Smooth muscle cell of the brain vasculature (primary cell): ENCODE results near the gene ACTR3C.
"Not testable (repeated sequence)": the region's sequence is repeated elsewhere in the genome, so short reads cannot be mapped to it uniquely, and the experiment has no call there.

Experiments used
- DNase-seq: peaks from one replicate; pipeline ENCODE4 v3.0.0-alpha.2; 2012; ENCODE audit warnings: low read depth, low spot score

Gene ACTR3C

DNA sequence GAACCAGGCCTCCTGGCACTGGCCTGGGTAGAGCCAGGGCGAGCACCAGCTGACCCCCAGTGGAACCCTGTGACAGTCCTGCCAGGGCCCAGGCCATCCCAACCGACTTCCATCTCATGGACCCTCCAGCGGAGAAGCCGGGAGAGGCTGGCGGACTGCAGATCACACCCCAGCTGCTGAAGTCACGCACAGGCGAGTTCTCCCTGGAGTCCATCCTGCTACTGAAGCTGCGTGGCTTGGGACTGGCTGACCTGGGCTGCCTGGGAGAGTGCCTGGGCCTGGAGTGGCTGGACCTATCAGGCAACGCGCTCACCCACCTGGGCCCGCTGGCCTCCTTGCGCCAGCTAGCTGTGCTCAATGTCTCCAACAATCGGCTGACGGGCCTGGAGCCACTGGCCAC is 13.4 kb upstream of the ACTR3C start:
- DNase-seq: no peak

DNA sequence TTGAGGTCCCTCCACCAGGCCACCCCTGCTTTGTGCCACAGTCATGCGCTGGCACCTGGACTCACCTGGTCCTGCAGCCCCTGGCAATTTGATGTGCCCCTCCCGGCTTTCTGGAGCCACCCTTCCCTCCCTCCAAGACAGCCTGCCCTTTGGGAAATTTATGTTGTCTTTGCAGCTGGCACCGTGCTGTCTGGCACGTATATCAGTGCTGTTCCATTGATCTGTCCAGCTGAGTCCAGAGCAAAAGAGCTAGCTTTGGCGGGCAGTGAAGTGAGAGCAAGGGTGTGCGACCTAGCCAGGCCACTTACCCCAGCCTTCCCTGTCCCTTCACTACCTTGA is 12.4 kb upstream of the ACTR3C start:
- DNase-seq: no peak

GRCh38 chr7:150335108-150335773 is 11.9 kb upstream of the ACTR3C start:
- DNase-seq: no peak

DNA sequence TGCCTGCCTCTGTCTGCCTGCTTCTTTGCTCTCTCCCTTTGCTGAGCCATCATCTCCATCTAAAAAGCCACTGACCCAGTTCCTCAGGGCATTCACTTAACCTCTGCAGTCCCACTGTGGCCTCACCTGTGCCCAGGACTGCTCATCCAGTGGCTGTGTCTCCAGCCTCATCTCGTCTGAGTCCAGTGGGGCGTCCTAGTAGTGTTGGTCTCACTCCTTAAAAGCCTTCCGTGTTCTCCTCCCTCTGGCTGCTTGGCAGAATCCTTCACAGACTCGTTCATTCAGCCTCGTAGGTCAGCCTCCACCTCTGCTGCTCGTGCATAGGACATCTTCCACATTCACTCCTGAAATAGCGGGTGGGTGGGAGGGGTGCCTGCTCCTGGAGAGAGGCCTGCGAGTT is 10.8 kb upstream of the ACTR3C start:
- DNase-seq: no peak

DNA sequence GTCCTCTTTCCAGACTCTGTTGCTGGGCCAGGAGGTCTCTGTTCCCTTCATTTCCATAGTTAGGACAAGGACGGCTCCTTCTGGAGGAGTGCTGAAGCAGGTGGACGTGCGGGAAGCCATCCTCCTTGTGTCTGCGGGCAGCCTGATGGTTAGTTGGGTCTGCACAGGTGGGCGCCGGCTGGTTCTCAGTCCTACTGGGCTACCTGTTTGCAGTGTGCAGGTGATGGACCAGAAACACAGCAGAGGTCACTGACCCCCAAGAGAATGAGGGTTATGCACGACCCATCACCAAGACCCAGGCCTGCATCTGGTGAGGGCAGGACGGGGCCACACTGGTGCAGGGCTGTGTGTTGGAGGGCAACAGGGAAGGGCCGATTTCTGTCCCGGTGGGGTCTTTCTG is 10.3 kb upstream of the ACTR3C start:
- DNase-seq: no peak

DNA sequence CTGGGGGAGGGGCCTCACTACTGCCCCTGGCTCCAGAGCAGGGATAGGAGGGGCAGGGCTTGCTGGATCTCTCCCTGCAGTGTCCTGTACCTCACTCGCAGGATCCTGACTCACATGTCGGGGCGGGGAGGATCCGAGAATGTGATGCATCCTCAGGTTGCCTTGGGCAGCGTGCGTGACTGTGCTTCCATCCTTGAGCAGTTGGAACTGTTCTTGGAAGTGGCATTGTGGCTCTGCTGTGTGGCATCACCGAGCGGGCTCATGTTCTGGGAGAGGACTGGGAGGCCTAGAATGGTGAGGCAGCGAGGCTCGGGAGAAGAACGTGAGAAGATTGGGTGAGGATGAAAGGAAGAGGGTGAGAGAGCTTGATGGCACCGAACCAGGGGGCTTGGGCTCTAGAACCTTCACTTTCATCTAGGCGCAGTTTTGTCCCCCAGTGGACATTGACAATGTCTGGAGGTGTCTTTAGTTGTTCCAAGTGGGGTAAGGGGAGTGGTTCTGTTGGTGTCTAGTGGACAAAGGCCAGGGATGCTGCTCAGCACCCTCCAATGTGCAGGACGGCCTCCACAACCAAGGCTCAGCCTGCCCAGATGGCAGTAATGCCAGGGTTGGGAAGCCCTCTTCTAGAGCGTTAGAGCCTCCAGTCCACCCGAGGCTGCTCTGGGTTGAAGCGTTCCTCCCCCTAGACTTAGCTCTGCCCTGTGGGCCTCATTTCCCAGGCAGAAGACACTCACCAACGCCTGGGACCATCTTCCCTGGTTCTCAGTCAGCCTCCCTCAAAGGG is 9.7 kb upstream of the ACTR3C start:
- DNase-seq: no peak

DNA sequence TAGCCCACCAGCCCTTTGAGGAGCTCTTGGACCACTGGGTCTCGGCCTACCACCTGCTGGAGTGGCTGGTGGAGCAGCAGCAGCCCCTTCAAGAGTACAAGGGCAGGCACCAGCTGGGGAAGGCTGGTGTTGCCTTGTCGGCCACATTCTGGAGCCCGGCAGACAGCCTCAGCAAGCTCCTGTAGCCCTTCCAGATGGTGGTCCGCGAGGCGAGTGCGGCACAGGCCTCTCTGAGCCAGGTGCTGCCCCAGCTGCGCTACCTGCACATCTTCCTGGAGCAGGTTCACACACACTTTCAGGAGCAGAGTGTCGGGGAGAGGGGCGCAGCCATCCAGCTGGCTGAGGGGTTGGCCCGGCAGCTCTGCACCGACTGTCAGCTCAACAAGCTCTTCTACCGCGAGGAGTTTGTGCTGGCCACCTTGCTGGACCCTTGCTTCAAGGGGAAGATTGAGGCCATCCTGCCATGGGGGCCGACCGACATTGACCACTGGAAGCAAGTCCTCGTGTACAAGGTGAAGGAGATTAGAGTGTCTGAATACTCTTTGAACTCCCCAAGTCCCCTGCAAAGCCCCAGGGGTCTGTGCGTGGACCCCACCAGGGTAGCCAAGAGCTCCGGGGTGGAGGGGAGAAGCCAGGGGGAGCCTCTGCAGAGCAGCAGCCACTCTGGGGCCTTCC is 7.0 kb upstream of the ACTR3C start:
- DNase-seq: no peak

- DNase-seq: no peak
Observed at GRCh38 chr7:150329331-150330120, 6.2 kb upstream of the ACTR3C start.

DNA sequence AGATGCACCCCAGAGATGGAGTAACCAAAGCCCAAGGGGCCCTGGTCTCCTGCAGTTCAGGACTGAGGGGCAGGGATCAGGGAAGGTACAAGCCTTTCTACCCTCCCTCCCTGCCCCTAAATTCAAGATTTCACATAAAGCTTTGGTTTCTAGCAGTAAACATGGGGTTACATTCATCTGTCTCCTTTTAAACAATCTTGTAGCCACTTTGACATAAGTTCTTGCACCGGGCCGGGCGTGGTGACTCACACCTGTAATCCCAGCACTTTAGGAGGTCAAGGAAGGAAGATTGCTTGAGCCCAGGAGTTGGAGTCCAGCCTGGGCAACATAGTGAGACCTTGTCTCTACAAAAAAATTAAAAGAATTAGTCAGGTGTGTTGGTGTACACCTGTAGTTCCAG is 4.0 kb upstream of the ACTR3C start:
- no peak for DNase-seq

GRCh38 chr7:150326657-150327268 is 3.4 kb upstream of the ACTR3C start:
- DNase-seq: no peak

GRCh38 chr7:150325901-150326300 is 2.6 kb upstream of the ACTR3C start:
- DNase-seq: no peak

DNA sequence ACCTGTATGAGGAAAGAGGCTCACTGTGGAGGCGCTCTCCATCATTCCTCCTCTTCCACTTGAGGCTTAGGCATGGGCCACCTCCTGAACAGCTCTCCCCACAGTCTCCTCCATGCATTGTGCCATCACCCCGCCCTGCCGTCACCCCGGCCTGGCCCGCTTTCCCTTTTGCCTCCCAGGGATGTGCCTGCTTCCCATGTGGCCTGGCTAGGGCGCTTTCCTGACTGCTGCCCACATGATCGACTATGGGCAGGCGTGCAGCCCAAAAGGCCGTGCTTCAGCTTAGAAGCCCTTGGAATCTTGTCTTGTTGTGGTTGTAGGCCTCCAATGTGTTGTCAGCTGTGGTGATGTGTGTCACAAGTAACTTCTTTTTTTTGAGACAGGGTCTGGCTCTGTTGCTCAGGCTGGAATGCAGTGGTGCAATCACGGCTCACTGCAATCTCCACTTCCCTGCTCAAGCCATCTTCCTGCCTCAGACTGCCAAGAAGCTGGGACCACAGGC is 1.8 kb upstream of the ACTR3C start:
- DNase-seq: no peak

- no peak for DNase-seq
Observed at GRCh38 chr7:150324373-150324961, 1.1 kb upstream of the ACTR3C start.

GRCh38 chr7:150323682-150324372 is 482 bp upstream of the ACTR3C start:
- no peak for DNase-seq

GRCh38 chr7:150322114-150322832 is 1.1 kb downstream of the ACTR3C start:
- DNase-seq: no peak

- no peak for DNase-seq
Observed at GRCh38 chr7:150321788-150322113, 1.6 kb downstream of the ACTR3C start.

DNA sequence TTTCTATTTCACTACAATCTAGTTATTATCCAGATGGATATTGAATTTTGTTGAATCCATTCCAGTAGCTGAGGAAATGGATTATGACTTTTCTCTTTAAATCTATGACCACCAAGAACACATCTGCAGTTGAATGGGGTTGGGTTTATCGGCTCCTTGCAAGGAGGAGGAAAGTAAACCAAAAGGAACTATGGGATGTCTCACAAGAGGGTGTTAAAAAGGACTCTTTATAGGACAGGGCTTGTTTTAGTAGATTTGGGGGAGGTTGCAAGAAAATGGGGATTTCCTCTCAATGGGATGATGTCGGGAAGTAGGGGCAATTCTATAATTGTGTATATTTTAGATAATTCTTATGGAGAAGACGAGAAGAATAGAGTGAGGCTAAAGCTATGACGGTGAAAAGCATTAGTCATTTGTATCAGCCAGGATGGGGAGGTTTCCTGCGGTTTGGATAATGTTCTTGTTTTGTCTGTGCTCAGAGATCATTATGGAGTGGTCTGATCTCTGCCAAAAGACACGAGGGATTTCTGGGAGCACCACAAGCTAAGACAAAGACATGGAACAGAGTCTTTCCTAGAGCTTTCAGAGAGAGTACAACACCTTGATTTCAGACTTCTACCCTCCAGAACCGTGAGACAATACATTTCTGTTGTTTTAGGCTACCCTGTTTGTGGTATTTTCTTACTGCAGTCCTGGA is 5.4 kb downstream of the ACTR3C start:
- DNase-seq: no peak

DNA sequence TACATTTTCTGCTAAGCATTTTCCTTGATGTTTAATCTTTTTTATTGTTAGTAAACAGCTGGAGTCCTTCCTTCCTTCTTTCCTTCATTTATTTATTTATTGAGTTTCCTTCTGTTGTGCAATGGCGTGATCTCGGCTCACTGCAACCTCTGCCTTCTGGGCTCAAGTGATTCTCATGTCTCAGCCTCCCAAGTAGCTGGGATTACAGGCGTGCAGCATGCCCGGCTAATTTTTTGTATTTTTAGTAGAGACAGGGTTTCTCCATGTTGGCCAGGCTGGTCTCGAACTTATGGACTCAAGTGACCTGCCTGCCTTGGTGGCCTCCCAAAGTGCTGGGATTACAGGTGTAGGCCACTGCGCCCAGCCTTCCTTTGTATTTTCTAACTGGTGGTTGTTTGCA is 6.4 kb downstream of the ACTR3C start:
- DNase-seq: not testable (repeated sequence)

- no peak for DNase-seq
Observed at GRCh38 chr7:150314639-150315239, 8.6 kb downstream of the ACTR3C start.
